HepG2 (cell line): ENCODE measurements around the gene THOP1. TPM values are rescaled to one million over a fixed set of nuclear protein-coding genes. Genes with fewer than 3 reads are reported as not detected.

ENCODE experiments used
- KLF16 ChIP-seq, 2 experiments: sonication (generic) in 1 of 2; formaldehyde crosslinking in 1 of 2; IDR thresholded peaks; 2 replicates each; pipeline versions ENCODE4 v1.6.1 to v1.8.0; 2016 to 2023; ENCODE audit warnings: missing genetic modification reagents in 2 of 2, missing compliant biosample characterization in 1 of 2
- MTA1 ChIP-seq: sonication (generic); formaldehyde crosslinking; IDR thresholded peaks from 2 replicates; pipeline ENCODE4 v1.4.0; 2020; ENCODE audit warnings: missing genetic modification reagents, mild to moderate bottlenecking, borderline replicate concordance
- MXI1 ChIP-seq: IDR thresholded peaks from 3 replicates; pipeline ENCODE4 v1.6.1; 2012; ENCODE audit warnings: low read depth, low read length, inconsistent platforms, borderline replicate concordance
- NCOR1 ChIP-seq: fragments of 200-600 bp; sonication (generic); IDR thresholded peaks from 2 replicates; pipeline ENCODE4 v1.7.0; 2017; ENCODE audit warnings: antibody characterized with exemption, low read length, borderline replicate concordance
- ONECUT2 ChIP-seq: sonication (generic); formaldehyde crosslinking; IDR thresholded peaks from 2 replicates; pipeline ENCODE4 v1.4.0; 2020; ENCODE audit warnings: missing genetic modification reagents
- PCBP1 ChIP-seq: fragments of 200-400 bp; formaldehyde crosslinking; IDR thresholded peaks from 2 replicates; pipeline ENCODE4 v1.6.1; 2017; ENCODE audit warnings: mild to moderate bottlenecking, low read depth, low read length, borderline replicate concordance
- SOX5 ChIP-seq: IDR thresholded peaks from 2 replicates; pipeline ENCODE4 v1.6.1; 2016; ENCODE audit warnings: borderline replicate concordance
- UBTF ChIP-seq: sonication (generic); formaldehyde crosslinking; IDR thresholded peaks from 2 replicates; pipeline ENCODE4 v1.4.0; 2020; ENCODE audit warnings: mild to moderate bottlenecking, missing genetic modification reagents
- ZBTB14 ChIP-seq: sonication (generic); formaldehyde crosslinking; IDR thresholded peaks from 2 replicates; pipeline ENCODE4 v1.4.0; 2020; ENCODE audit warnings: missing genetic modification reagents
- ZBTB38 ChIP-seq: sonication (generic); formaldehyde crosslinking; IDR thresholded peaks from 2 replicates; pipeline ENCODE4 v1.5.1; 2020; ENCODE audit warnings: mild to moderate bottlenecking, missing genetic modification reagents
- ZFY ChIP-seq: sonication (generic); formaldehyde crosslinking; IDR thresholded peaks from 2 replicates; pipeline ENCODE4 v1.4.0; 2020; ENCODE audit warnings: missing genetic modification reagents
- ZNF329 ChIP-seq: sonication (generic); formaldehyde crosslinking; IDR thresholded peaks from 2 replicates; pipeline ENCODE4 v1.9.0; 2021; ENCODE audit warnings: low read depth, mild to moderate bottlenecking, missing genetic modification reagents
- ZNF33A ChIP-seq: sonication (generic); formaldehyde crosslinking; IDR thresholded peaks from 2 replicates; pipeline ENCODE4 v1.5.1; 2020; ENCODE audit warnings: missing genetic modification reagents, mild to moderate bottlenecking, moderate library complexity, borderline replicate concordance
- ZNF430 ChIP-seq: sonication (generic); formaldehyde crosslinking; IDR thresholded peaks from 2 replicates; pipeline ENCODE4 v1.9.0; 2021; ENCODE audit warnings: mild to moderate bottlenecking, missing genetic modification reagents
- ZNF552 ChIP-seq: sonication (generic); formaldehyde crosslinking; IDR thresholded peaks from 2 replicates; pipeline ENCODE4 v1.9.0; 2022; ENCODE audit warnings: missing genetic modification reagents, mild to moderate bottlenecking, borderline replicate concordance
- ZNF607 ChIP-seq: sonication (generic); formaldehyde crosslinking; IDR thresholded peaks from 2 replicates; pipeline ENCODE4 v1.5.1; 2020; ENCODE audit warnings: missing genetic modification reagents, mild to moderate bottlenecking, borderline replicate concordance
- ZNF775 ChIP-seq: sonication (generic); formaldehyde crosslinking; IDR thresholded peaks from 2 replicates; pipeline ENCODE4 v1.4.0; 2020; ENCODE audit warnings: missing genetic modification reagents, mild to moderate bottlenecking, moderate library complexity, borderline replicate concordance
- polyA plus RNA-seq, 8 experiments: library from polyadenylated mRNA; depleted of rRNA in 3 of 8; stranded (reverse) in 7 of 8; unstranded in 1 of 8; fragments of >200 nt; fragmentation: Illumina TruSeq in 4 of 8; extraction: Trizol in 4 of 8; gene quantifications; 2 replicates each; pipeline versions ENCODE4 v1.2.1 to v1.2.3, GENCODE V29; 2011 to 2016; ENCODE audit warnings: low read depth in 4 of 8, missing spikeins in 1 of 8, mixed read lengths in 1 of 8; ENCODE audit not compliant: insufficient read depth in 1 of 8
- total RNA-seq, 5 experiments: library from RNA; depleted of rRNA; stranded (reverse); fragments of >200 nt; fragmentation: Illumina TruSeq; extraction: Trizol; gene quantifications; 2 replicates each; pipeline ENCODE4 v1.2.3, GENCODE V29; 2016; ENCODE audit warnings: low read depth in 1 of 5
- TF ChIP-seq, protein P1 (sequence below): sonication (generic); formaldehyde crosslinking; IDR thresholded peaks from 2 replicates; pipeline ENCODE4 v1.4.0; 2020; ENCODE audit warnings: missing genetic modification reagents
- TF ChIP-seq, protein P2 (sequence below): IDR thresholded peaks from 2 replicates; pipeline ENCODE4 v1.4.0; 2020; ENCODE audit warnings: mild to moderate bottlenecking, missing genetic modification reagents
- TF ChIP-seq, protein P3 (sequence below): sonication (generic); formaldehyde crosslinking; IDR thresholded peaks from 2 replicates; pipeline ENCODE4 v1.4.0; 2020; ENCODE audit warnings: missing genetic modification reagents

Gene THOP1
- total and polyA plus RNA-seq, 2 of the 13 experiments (the other 11 are each of a cell fraction or from before 2014, with no cell fraction given): 74.4 to 116 TPM

- TF ChIP-seq ZFY (CRISPR knock-in tag): peak; percentile 64; the same call in 1 of the 2 replicates
- no peak for TF ChIP-seq ZBTB14 (CRISPR knock-in tag)
- peak; percentile 64; the same call in 1 of the 2 replicates for TF ChIP-seq ZBTB38 (CRISPR knock-in tag)
- TF ChIP-seq, protein P1, sequence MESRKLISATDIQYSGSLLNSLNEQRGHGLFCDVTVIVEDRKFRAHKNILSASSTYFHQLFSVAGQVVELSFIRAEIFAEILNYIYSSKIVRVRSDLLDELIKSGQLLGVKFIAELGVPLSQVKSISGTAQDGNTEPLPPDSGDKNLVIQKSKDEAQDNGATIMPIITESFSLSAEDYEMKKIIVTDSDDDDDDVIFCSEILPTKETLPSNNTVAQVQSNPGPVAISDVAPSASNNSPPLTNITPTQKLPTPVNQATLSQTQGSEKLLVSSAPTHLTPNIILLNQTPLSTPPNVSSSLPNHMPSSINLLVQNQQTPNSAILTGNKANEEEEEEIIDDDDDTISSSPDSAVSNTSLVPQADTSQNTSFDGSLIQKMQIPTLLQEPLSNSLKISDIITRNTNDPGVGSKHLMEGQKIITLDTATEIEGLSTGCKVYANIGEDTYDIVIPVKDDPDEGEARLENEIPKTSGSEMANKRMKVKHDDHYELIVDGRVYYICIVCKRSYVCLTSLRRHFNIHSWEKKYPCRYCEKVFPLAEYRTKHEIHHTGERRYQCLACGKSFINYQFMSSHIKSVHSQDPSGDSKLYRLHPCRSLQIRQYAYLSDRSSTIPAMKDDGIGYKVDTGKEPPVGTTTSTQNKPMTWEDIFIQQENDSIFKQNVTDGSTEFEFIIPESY: peak; percentile 30
- TF ChIP-seq, protein P2, sequence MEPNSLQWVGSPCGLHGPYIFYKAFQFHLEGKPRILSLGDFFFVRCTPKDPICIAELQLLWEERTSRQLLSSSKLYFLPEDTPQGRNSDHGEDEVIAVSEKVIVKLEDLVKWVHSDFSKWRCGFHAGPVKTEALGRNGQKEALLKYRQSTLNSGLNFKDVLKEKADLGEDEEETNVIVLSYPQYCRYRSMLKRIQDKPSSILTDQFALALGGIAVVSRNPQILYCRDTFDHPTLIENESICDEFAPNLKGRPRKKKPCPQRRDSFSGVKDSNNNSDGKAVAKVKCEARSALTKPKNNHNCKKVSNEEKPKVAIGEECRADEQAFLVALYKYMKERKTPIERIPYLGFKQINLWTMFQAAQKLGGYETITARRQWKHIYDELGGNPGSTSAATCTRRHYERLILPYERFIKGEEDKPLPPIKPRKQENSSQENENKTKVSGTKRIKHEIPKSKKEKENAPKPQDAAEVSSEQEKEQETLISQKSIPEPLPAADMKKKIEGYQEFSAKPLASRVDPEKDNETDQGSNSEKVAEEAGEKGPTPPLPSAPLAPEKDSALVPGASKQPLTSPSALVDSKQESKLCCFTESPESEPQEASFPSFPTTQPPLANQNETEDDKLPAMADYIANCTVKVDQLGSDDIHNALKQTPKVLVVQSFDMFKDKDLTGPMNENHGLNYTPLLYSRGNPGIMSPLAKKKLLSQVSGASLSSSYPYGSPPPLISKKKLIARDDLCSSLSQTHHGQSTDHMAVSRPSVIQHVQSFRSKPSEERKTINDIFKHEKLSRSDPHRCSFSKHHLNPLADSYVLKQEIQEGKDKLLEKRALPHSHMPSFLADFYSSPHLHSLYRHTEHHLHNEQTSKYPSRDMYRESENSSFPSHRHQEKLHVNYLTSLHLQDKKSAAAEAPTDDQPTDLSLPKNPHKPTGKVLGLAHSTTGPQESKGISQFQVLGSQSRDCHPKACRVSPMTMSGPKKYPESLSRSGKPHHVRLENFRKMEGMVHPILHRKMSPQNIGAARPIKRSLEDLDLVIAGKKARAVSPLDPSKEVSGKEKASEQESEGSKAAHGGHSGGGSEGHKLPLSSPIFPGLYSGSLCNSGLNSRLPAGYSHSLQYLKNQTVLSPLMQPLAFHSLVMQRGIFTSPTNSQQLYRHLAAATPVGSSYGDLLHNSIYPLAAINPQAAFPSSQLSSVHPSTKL: peak; percentile 57; the same call in 1 of the 2 replicates
- TF ChIP-seq KLF16 (CRISPR knock-in tag; IDR thresholded peaks at IDR 0.05): 0 out of 4 replicates have a peak, but pooled peaks of 1 of the 2 experiments have one; percentile 60
- no peak for TF ChIP-seq ZNF552 (CRISPR knock-in tag)
- 0 out of 2 replicates have a peak, but pooled peaks have one; percentile 12 for TF ChIP-seq ONECUT2 (CRISPR knock-in tag)
- no peak for TF ChIP-seq UBTF (CRISPR knock-in tag)
- no peak for TF ChIP-seq ZNF430 (CRISPR knock-in tag)
- 0 out of 2 replicates have a peak, but pooled peaks have one; percentile 17 for TF ChIP-seq NCOR1
- no peak for TF ChIP-seq ZNF329 (CRISPR knock-in tag)
- TF ChIP-seq, protein P3, sequence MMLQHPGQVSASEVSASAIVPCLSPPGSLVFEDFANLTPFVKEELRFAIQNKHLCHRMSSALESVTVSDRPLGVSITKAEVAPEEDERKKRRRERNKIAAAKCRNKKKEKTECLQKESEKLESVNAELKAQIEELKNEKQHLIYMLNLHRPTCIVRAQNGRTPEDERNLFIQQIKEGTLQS (CRISPR knock-in tag): no peak
- peak; percentile 53; the same call in 1 of the 2 replicates for TF ChIP-seq MTA1
- 0 out of 2 replicates have a peak, but pooled peaks have one; percentile 77 for TF ChIP-seq PCBP1
- peak; percentile 22; the same call in 1 of the 3 replicates for TF ChIP-seq MXI1
- no peak for TF ChIP-seq ZNF607 (CRISPR knock-in tag)
- TF ChIP-seq ZNF33A (CRISPR knock-in tag): no peak
- no peak for TF ChIP-seq ZNF775 (CRISPR knock-in tag)
- TF ChIP-seq SOX5 (CRISPR knock-in tag): no peak
Observed at GRCh38 chr19:2811221-2811722, 26.0 kb downstream of the THOP1 start (continued).
